ENCODE data around the gene OSBPL10.

GRCh38 chr3:31791090-31791430, 190.0 kb downstream of the OSBPL10 start:
- TF ChIP-seq CTCF (conservative IDR thresholded peaks at IDR 0.05; ENCODE audit: low read length), result no peak
- no peak for TF ChIP-seq EZH2phosphoT487 (IDR thresholded peaks at IDR 0.05; ENCODE audit: borderline replicate concordance)

All from Loucy (cell line).